ENCODE results near the gene KIF9.
"Not testable (repeated sequence)": the region's sequence is repeated elsewhere in the genome, so short reads cannot be mapped to it uniquely, and the experiment has no call there.

The KIF9 gene

DNA sequence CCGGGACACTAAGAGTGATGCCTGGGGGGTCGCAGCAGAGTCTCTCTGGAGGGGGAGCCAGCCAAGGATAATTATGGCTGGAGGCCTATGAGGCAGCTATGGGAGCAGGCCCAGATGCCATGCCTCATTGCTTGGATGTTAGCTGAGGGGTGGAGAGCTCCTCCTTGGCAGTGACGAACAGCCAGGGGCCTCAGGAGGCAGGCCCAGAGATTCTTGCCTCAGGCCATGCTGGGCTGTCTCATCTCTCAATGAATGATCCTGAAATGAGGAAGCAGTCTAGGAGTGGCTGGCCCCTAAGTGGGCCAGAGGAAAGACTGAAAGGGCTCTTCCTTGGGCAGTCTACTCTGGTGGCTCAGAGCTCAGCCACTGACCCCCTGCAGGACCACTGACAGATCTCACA lies 21.3 kb downstream of the KIF9 start:
- Mint-ChIP-seq H3K36me3 (ENCODE audit: insufficient read depth) (no peaks in the 10 kb centered on the region), H3K4me1 (no peaks in the 10 kb centered on the region), H3K4me3 (no peak overlapping the region), H3K9me3 (no peaks in the 10 kb centered on the region), H3K27ac (ENCODE audit: low read depth) (no peak overlapping the region), H3K27me3 (no peaks in the 10 kb centered on the region)
- DNase-seq (ENCODE audit: low spot score in 2 of 2), result no peak
- ATAC-seq (replicated peaks; ENCODE audit: extremely low read depth, poor library complexity, severe bottlenecking), result no peak

DNA sequence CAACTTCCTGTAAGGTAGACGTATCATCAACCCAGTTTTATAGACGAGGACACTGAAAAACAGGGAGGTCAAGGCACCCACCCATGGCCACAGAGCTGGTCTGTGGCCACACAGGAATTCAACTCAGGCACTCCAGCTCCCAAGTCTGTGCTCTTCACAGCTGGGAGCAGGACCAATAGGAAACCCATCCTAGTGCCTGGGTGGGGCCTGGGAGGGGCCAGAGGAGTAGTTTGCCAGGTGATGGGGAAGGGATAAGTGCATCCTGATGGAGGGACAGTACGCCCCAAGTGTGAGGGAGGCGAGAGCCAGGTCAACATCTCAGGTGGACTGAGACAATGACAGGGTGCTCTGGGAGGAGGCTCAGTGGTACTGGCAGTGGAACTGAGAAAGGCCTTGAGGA lies 22.0 kb downstream of the KIF9 start:
- H3K4me3 Mint-ChIP-seq, result no peak overlapping the region

GRCh38 chr3:47259114-47259513 lies 23.5 kb downstream of the KIF9 start:
- Mint-ChIP-seq H3K9me3 (no peaks in the 10 kb centered on the region), H3K27ac (ENCODE audit: low read depth) (no peak overlapping the region), H3K4me3 (no peak overlapping the region), H3K4me1 (no peaks in the 10 kb centered on the region), H3K36me3 (ENCODE audit: insufficient read depth) (no peaks in the 10 kb centered on the region), H3K27me3 (no peaks in the 10 kb centered on the region)
- ATAC-seq (replicated peaks; ENCODE audit: extremely low read depth, poor library complexity, severe bottlenecking) (no peak), DNase-seq (ENCODE audit: low spot score in 2 of 2) (no peak)

More for the DNA sequence above, 22.0 kb downstream of the KIF9 start:
- no peaks in the 10 kb centered on the region for H3K27me3 Mint-ChIP-seq
- ATAC-seq (replicated peaks; ENCODE audit: extremely low read depth, poor library complexity, severe bottlenecking) (no peak), DNase-seq (ENCODE audit: low spot score in 2 of 2) (no peak)
- H3K4me1 Mint-ChIP-seq, result no peaks in the 10 kb centered on the region
- no peaks in the 10 kb centered on the region for H3K9me3 Mint-ChIP-seq
- no peaks in the 10 kb centered on the region for H3K36me3 Mint-ChIP-seq (ENCODE audit: insufficient read depth)
- no peak overlapping the region for H3K27ac Mint-ChIP-seq (ENCODE audit: low read depth)

GRCh38 chr3:47256331-47256730 lies 26.3 kb downstream of the KIF9 start:
- not testable (repeated sequence) for DNase-seq (ENCODE audit: low spot score in 2 of 2); H3K27ac Mint-ChIP-seq (ENCODE audit: low read depth); H3K9me3 Mint-ChIP-seq; H3K36me3 Mint-ChIP-seq (ENCODE audit: insufficient read depth); ATAC-seq (replicated peaks; ENCODE audit: extremely low read depth, poor library complexity, severe bottlenecking); H3K4me3 Mint-ChIP-seq; H3K27me3 Mint-ChIP-seq; H3K4me1 Mint-ChIP-seq

DNA sequence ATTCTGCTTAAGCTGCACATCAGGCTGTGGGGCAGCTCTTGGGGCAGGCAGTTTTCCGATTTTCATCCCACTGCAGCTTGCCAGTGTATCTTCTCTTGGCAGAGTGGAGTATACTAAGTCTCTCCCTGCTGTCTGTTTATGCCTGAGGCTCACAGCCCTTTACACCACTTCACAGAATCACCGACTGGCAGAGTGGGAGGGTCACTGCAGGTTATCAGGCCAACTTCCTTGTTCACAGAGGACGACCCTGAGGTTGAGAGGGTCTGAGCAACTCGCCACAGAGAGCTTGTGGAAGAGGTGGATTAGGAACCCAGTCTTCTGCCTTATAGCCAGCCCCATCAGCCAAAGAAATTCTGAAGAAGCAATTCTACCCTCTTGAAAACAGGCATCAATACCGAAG lies 30.9 kb downstream of the KIF9 start:
- no peak overlapping the region for H3K27ac Mint-ChIP-seq (ENCODE audit: low read depth)
- no peaks in the 10 kb centered on the region for H3K4me1 Mint-ChIP-seq
- no peak for DNase-seq (ENCODE audit: low spot score in 2 of 2)
- no peak for ATAC-seq (replicated peaks; ENCODE audit: extremely low read depth, poor library complexity, severe bottlenecking)
- no peak overlapping the region for H3K4me3 Mint-ChIP-seq
- H3K27me3 Mint-ChIP-seq, result no peaks in the 10 kb centered on the region
- no peaks in the 10 kb centered on the region for H3K36me3 Mint-ChIP-seq (ENCODE audit: insufficient read depth)
- H3K9me3 Mint-ChIP-seq, result no peaks in the 10 kb centered on the region

GRCh38 chr3:47251085-47251484 lies 31.5 kb downstream of the KIF9 start:
- H3K27me3 Mint-ChIP-seq; H3K9me3 Mint-ChIP-seq; H3K27ac Mint-ChIP-seq (ENCODE audit: low read depth); H3K36me3 Mint-ChIP-seq (ENCODE audit: insufficient read depth); DNase-seq (ENCODE audit: low spot score in 2 of 2); ATAC-seq (replicated peaks; ENCODE audit: extremely low read depth, poor library complexity, severe bottlenecking); H3K4me3 Mint-ChIP-seq; H3K4me1 Mint-ChIP-seq: not testable (repeated sequence)

DNA sequence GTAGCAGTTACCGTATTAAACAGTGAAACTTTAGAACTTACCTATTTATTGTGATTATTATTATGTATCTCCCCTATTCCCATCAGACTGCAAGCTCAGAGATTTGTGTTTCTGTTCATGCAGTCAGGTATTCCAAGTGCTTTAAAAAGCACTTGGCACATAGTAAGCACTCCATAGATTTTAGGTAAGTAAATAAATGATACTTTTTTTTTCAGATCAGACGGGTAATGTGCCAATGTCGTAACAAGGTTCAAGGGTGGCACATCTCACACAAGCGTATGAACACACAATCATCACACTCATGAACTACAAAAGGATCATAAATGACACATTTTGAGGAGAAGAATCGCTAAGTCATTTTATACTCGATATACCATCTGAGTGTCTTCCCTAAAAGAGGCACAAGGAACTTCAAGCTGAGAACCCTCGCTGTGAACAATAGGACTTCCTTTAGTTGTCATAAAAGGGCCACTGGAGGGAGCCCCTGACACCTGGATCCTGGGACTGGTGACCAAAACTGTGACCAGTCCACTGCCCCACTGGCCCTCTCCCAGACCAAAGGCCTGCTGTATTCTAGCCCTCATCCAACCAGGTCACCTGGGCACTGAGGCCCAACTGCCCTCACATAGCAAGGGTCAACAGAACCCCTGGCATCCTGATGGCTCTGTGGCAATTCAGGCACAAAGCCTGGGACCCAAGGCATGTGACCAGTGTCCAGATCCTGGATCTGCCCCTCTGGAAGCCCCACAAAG lies 32.1 kb downstream of the KIF9 start:
- DNase-seq (ENCODE audit: low spot score in 2 of 2) (no peak), ATAC-seq (replicated peaks; ENCODE audit: extremely low read depth, poor library complexity, severe bottlenecking) (no peak)
- no peaks in the 10 kb centered on the region for H3K36me3 Mint-ChIP-seq (ENCODE audit: insufficient read depth)

GRCh38 chr3:47247131-47248064 lies 35.2 kb downstream of the KIF9 start:
- no peak for ATAC-seq (replicated peaks; ENCODE audit: extremely low read depth, poor library complexity, severe bottlenecking)
- no peaks in the 10 kb centered on the region for H3K9me3 Mint-ChIP-seq
- H3K27ac Mint-ChIP-seq (ENCODE audit: low read depth), result no peak overlapping the region
- DNase-seq (ENCODE audit: low spot score in 2 of 2), result no peak
- H3K36me3 Mint-ChIP-seq (ENCODE audit: insufficient read depth), result no peaks in the 10 kb centered on the region
- no peak overlapping the region for H3K4me3 Mint-ChIP-seq
- no peaks in the 10 kb centered on the region for H3K4me1 Mint-ChIP-seq
- H3K27me3 Mint-ChIP-seq, result no peaks in the 10 kb centered on the region

More for the DNA sequence above, 32.1 kb downstream of the KIF9 start:
- Mint-ChIP-seq H3K27ac (ENCODE audit: low read depth) (no peak overlapping the region), H3K4me1 (no peaks in the 10 kb centered on the region), H3K9me3 (no peaks in the 10 kb centered on the region), H3K4me3 (no peak overlapping the region), H3K27me3 (no peaks in the 10 kb centered on the region)

DNA sequence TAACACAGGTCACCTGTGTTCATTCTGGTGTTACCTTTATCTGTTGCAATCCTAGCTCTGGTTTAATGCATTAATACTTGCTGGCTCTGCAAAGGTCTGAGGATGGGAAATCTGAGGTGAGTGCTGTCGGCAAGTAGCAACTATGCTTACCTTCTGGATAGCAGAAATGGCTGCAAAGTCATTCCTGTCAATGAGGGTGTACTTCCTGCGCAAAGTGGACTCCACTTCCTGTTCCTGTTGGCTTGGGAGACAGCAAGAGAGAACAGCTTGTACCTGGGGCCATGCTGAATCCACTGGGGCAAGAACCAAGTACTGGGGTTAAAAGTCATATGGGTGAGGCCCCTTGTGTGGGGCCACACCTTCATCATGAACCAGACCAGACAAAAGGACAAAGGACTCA lies 37.3 kb downstream of the KIF9 start:
- H3K27me3 Mint-ChIP-seq, result no peaks in the 10 kb centered on the region

GRCh38 chr3:47244531-47245100 lies 38.0 kb downstream of the KIF9 start:
- DNase-seq (ENCODE audit: low spot score in 2 of 2), result no peak
- H3K4me1 Mint-ChIP-seq, result no peaks in the 10 kb centered on the region
- no peaks in the 10 kb centered on the region for H3K9me3 Mint-ChIP-seq
- no peak overlapping the region for H3K27ac Mint-ChIP-seq (ENCODE audit: low read depth)
- ATAC-seq (replicated peaks; ENCODE audit: extremely low read depth, poor library complexity, severe bottlenecking), result no peak
- H3K4me3 Mint-ChIP-seq, result no peak overlapping the region
- no peaks in the 10 kb centered on the region for H3K36me3 Mint-ChIP-seq (ENCODE audit: insufficient read depth)
- H3K27me3 Mint-ChIP-seq, result no peaks in the 10 kb centered on the region

More for the DNA sequence above, 37.3 kb downstream of the KIF9 start:
- no peaks in the 10 kb centered on the region for H3K4me1 Mint-ChIP-seq
- H3K4me3 Mint-ChIP-seq, result no peak overlapping the region
- no peak for ATAC-seq (replicated peaks; ENCODE audit: extremely low read depth, poor library complexity, severe bottlenecking)
- H3K36me3 Mint-ChIP-seq (ENCODE audit: insufficient read depth), result no peaks in the 10 kb centered on the region
- no peak overlapping the region for H3K27ac Mint-ChIP-seq (ENCODE audit: low read depth)
- no peaks in the 10 kb centered on the region for H3K9me3 Mint-ChIP-seq
- DNase-seq (ENCODE audit: low spot score in 2 of 2), result no peak

DNA sequence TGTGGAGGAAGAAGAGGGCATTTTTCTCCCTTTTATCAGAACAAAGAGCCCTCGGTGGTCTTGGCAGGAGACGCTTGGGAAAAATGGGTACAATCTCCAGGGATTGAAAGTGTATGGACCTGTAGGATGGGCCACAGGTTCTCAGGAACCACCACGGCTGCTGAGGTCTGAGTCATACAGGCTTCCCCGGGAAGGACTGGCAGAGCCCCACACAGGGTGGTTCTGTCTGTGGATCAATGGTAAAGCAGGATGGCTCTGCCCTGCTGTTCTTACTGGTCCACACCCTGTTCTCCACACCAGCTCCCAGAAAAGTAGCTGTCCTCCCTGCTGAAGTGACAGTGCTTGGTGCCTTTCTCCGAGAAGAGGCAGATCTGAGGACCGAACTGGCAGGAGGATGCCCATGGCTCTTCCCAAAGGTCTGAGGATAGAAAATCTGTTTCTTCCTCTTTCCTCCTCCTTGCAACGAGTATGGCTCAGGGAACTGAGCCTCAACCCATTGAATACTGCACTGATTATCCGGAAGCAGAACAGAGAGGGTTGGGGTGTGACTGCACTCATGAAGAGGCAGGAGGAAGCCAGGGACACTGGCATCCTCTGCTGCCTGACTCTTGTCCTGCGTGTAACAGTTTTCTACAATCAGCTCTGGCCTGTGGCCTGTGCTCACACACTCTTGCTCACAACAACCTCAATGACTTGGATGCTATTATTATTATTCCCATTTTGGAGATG lies 39.0 kb downstream of the KIF9 start:
- Mint-ChIP-seq H3K4me3 (no peak overlapping the region), H3K27me3 (no peaks in the 10 kb centered on the region), H3K36me3 (ENCODE audit: insufficient read depth) (no peaks in the 10 kb centered on the region), H3K9me3 (no peaks in the 10 kb centered on the region), H3K27ac (ENCODE audit: low read depth) (no peak overlapping the region), H3K4me1 (no peaks in the 10 kb centered on the region)
- no peak for DNase-seq (ENCODE audit: low spot score in 2 of 2)
- no peak for ATAC-seq (replicated peaks; ENCODE audit: extremely low read depth, poor library complexity, severe bottlenecking)

- DNase-seq (ENCODE audit: low spot score in 2 of 2) (no peak), ATAC-seq (replicated peaks; ENCODE audit: extremely low read depth, poor library complexity, severe bottlenecking) (no peak)
- H3K9me3 Mint-ChIP-seq, result no peaks in the 10 kb centered on the region
- no peak overlapping the region for H3K27ac Mint-ChIP-seq (ENCODE audit: low read depth)
- no peaks in the 10 kb centered on the region for H3K27me3 Mint-ChIP-seq
- no peaks in the 10 kb centered on the region for H3K36me3 Mint-ChIP-seq (ENCODE audit: insufficient read depth)
- H3K4me1 Mint-ChIP-seq, result no peaks in the 10 kb centered on the region
- no peak overlapping the region for H3K4me3 Mint-ChIP-seq
These were observed 42.7 kb downstream of the KIF9 start for GRCh38 chr3:47239929-47240328.
